Measurements from ENCODE around the gene CLDN14.

Gene CLDN14

DNA sequence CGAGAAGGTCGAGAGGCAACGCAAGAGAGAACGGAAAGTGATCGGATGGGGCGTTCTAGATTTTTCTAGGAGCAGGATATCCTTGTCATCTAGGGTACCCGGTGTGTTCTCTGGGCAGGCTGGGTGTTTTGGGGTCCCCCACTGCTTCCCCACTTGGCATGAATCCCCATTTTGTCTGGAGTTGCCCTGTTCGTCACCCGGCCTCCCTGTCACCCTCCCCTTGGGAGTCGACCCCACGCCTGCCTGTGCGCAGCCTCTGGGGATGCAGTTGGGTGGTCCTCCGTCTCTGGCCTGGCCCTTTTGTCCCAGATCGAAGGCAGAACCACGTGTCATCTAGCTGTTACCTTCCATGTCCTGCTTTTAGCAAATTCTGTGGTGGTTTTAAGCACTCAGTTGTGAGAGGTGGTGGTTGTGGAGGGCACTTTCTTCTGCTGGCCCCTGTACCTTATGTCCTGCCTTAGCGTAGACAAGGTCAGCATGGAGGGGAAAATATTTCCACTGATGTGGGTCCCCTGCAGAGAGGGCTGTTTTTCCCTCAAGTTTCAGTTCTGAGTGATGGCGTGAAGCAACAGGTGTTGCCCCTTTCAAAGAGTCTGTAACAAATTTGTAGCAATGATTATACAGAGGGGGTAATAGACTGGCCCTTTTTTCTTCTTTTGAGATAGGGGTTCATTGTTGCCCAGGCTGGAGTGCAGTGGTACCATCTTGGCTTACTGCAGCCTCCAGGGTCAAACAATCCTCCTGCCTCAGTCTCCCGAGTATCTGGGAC is 59.2 kb downstream of the CLDN14 start:
- Histone ChIP-seq H3K27me3 (ENCODE audit: control insufficient read depth, insufficient read depth, low read length) (no peaks in the 10 kb centered on the region), H3K27ac (no peak overlapping the region), H3K9ac (no peak overlapping the region), H3K9me3 (ENCODE audit: control insufficient read depth, low read length) (no peaks in the 10 kb centered on the region), H2AFZ (no peak overlapping the region), H3K79me2 (no peaks in the 10 kb centered on the region), H3K4me3 (ENCODE audit: low read depth, low read length) (no peak overlapping the region), H3K36me3 (ENCODE audit: control insufficient read depth, insufficient read depth, low read length) (no peaks in the 10 kb centered on the region), H3K4me2 (ENCODE audit: low read length) (no peak overlapping the region), H3K4me1 (no peaks in the 10 kb centered on the region)
- TF ChIP-seq, protein P1, sequence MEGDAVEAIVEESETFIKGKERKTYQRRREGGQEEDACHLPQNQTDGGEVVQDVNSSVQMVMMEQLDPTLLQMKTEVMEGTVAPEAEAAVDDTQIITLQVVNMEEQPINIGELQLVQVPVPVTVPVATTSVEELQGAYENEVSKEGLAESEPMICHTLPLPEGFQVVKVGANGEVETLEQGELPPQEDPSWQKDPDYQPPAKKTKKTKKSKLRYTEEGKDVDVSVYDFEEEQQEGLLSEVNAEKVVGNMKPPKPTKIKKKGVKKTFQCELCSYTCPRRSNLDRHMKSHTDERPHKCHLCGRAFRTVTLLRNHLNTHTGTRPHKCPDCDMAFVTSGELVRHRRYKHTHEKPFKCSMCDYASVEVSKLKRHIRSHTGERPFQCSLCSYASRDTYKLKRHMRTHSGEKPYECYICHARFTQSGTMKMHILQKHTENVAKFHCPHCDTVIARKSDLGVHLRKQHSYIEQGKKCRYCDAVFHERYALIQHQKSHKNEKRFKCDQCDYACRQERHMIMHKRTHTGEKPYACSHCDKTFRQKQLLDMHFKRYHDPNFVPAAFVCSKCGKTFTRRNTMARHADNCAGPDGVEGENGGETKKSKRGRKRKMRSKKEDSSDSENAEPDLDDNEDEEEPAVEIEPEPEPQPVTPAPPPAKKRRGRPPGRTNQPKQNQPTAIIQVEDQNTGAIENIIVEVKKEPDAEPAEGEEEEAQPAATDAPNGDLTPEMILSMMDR (IDR thresholded peaks at IDR 0.05): no peak

DNA sequence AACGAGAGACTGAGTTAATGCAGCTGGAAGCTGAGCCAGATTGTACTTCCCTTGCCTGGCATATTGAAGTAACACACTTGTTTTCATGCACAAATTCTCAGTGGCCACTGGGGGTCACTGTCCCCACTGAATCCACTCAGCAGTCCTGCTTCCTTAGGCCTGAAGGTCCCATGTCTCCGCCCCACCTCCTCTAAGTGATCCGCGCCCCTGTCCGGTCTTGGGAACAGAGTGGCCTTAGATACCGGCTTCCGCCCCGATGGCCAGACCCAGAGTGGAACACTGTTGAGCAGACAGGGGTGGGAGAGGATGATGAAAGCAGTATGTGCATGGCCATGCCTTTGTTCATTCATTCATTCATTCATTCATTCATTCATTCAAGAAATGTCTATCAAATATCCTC is 59.9 kb downstream of the CLDN14 start:
- Histone ChIP-seq H3K4me2 (ENCODE audit: low read length) (no peak overlapping the region), H3K4me3 (ENCODE audit: low read depth, low read length) (no peak overlapping the region), H3K27me3 (ENCODE audit: control insufficient read depth, insufficient read depth, low read length) (no peaks in the 10 kb centered on the region), H3K9ac (no peak overlapping the region), H3K4me1 (no peaks in the 10 kb centered on the region), H3K36me3 (ENCODE audit: control insufficient read depth, insufficient read depth, low read length) (no peaks in the 10 kb centered on the region), H3K9me3 (ENCODE audit: control insufficient read depth, low read length) (no peaks in the 10 kb centered on the region), H3K27ac (no peak overlapping the region), H3K79me2 (no peaks in the 10 kb centered on the region), H2AFZ (no peak overlapping the region)
- TF ChIP-seq, protein P1 (IDR thresholded peaks at IDR 0.05): peak; percentile 50

DNA sequence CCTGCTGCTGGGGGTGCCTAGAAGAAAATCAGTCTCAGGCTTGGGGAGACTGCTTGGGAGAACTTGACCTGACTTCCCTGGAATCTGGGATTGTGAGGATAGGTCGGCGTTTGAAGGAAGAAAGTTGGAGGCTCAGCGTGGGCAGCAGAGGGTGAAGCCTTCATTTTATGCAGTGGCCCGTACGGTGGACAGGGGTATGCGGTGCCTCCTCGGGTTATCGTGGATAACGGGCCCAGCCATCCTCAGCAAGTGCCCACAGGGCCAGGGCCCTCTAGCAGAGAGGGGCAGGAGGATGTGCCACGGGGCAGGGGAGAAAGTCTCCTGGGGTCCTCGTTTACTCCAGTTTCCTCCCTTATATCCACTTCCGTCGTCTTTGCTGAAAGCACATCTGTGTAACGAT is 60.7 kb downstream of the CLDN14 start:
- TF ChIP-seq, protein P1 (IDR thresholded peaks at IDR 0.05): no peak
- Histone ChIP-seq H2AFZ (no peak overlapping the region), H3K9ac (no peak overlapping the region), H3K79me2 (no peaks in the 10 kb centered on the region), H3K36me3 (ENCODE audit: control insufficient read depth, insufficient read depth, low read length) (no peaks in the 10 kb centered on the region), H3K9me3 (ENCODE audit: control insufficient read depth, low read length) (no peaks in the 10 kb centered on the region), H3K4me1 (no peaks in the 10 kb centered on the region), H3K27ac (no peak overlapping the region), H3K4me3 (ENCODE audit: low read depth, low read length) (no peak overlapping the region), H3K4me2 (ENCODE audit: low read length) (no peak overlapping the region), H3K27me3 (ENCODE audit: control insufficient read depth, insufficient read depth, low read length) (no peaks in the 10 kb centered on the region)

DNA sequence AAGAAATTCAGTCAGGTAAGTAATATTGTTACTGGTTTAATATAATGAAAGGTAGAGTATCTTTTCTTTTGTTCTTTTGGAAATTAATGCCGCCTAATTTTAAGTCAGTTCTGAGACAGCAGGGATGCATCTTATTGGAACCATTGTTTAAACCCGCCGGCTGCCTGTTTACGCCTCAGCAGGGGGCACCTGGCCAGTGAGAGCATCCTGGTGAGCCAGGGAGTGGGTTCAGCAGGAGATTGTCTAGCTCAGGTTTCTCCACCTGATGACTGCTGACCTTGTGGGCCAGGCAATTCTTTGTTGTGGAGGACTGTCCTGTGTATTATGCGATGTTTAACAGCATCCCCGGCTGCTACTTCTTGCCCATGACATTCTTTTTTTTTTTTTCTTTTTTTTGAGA is 64.5 kb downstream of the CLDN14 start:
- no peak overlapping the region for H3K9ac ChIP-seq
- no peaks in the 10 kb centered on the region for H3K79me2 ChIP-seq
- no peaks in the 10 kb centered on the region for H3K4me1 ChIP-seq
- TF ChIP-seq, protein P1 (IDR thresholded peaks at IDR 0.05): no peak
- H3K4me3 ChIP-seq (ENCODE audit: low read depth, low read length): no peak overlapping the region
- H3K36me3 ChIP-seq (ENCODE audit: control insufficient read depth, insufficient read depth, low read length): no peaks in the 10 kb centered on the region
- no peak overlapping the region for H2AFZ ChIP-seq
- no peak overlapping the region for H3K4me2 ChIP-seq (ENCODE audit: low read length)
- H3K27me3 ChIP-seq (ENCODE audit: control insufficient read depth, insufficient read depth, low read length): no peaks in the 10 kb centered on the region
- H3K27ac ChIP-seq: no peak overlapping the region
- H3K9me3 ChIP-seq (ENCODE audit: control insufficient read depth, low read length): no peaks in the 10 kb centered on the region

DNA sequence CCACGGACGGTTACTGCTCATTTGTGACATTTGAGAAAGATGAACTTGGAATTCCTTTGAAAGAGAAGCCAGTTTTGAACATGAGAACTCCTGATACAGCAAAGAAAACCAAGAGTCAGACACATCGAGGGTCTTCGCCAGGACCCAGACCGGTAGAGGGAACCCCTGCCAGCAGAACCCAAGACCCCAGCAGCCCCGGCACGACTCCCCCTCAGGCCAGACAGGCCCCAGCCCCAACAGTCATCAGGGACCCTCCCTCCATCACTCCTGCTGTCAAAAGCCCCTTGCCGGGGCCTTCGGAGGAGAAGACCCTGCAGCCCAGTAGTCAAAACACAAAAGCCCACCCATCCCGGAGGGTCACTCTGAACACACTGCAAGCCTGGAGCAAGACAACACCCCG is 67.0 kb downstream of the CLDN14 start:
- TF ChIP-seq, protein P1 (IDR thresholded peaks at IDR 0.05): no peak
- Histone ChIP-seq H3K27me3 (ENCODE audit: control insufficient read depth, insufficient read depth, low read length) (no peaks in the 10 kb centered on the region), H3K36me3 (ENCODE audit: control insufficient read depth, insufficient read depth, low read length) (no peaks in the 10 kb centered on the region), H3K4me1 (no peaks in the 10 kb centered on the region), H3K9ac (no peak overlapping the region), H3K4me2 (ENCODE audit: low read length) (no peak overlapping the region), H3K79me2 (no peaks in the 10 kb centered on the region), H3K27ac (no peak overlapping the region), H3K9me3 (ENCODE audit: control insufficient read depth, low read length) (no peaks in the 10 kb centered on the region), H3K4me3 (ENCODE audit: low read depth, low read length) (no peak overlapping the region), H2AFZ (no peak overlapping the region)
